GM19463 (cell line): ENCODE data around the gene ANXA11.
"Not testable (repeated sequence)": the region's sequence is repeated elsewhere in the genome, so short reads cannot be mapped to it uniquely, and the experiment has no call there.

Source experiments
- ATAC-seq: cut with Tn5 transposase; IDR thresholded peaks from one replicate; pipeline ENCODE4 v1.9.1; 2021; ENCODE audit warnings: mild to moderate bottlenecking, moderate library complexity; ENCODE audit not compliant: unreplicated experiment

Gene ANXA11

DNA sequence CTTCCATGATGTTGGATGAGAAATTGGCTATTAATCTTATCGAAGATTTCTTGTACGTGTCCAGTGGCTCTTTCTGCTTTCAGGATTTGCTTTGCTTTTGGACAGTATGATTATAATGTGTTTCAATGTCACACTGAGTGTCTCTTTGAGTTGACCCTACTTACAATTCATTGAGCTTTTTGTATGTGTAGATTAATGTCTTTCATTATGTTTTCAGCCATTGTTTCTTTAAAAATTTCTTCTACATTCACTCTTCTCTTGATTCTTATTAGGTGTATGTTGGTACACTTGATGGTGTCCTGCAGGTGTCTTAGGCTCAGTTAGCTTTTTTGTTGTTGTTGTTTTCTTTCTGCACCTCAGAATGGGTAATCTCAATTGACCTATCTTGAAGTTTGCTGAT is 56.2 kb downstream of the ANXA11 start:
- ATAC-seq: no peak

DNA sequence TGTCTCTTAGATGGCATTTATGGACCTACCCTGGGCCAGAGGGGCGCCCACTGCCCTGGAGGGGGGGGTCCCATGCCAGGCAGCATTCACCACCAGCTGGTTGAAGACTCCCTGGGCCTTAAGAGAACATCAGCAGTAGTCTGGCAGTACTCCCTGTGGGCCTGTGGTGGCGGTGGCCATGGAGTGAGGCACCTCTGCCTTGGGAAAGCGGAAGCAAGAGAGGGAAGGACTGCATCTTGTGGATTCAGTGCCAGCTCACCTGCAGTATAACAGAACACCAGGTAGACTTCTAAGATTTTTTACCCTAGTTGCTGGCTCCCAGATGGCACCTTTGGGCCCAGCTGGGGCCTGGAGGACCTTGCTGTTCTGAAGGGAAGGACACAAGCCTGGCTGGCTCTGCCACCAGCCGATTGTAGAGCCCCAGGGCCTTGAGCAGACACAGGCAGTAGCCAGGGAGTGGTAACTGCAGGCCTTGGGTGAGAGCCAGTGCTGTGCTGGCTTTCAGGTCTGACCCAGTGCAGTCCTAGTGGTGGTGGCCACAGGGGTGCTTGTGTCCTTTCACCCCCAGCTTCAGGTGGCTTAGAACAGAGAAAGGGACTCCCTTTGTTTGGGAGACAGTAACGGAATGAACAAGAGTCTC is 57.1 kb downstream of the ANXA11 start:
- no peak for ATAC-seq

DNA sequence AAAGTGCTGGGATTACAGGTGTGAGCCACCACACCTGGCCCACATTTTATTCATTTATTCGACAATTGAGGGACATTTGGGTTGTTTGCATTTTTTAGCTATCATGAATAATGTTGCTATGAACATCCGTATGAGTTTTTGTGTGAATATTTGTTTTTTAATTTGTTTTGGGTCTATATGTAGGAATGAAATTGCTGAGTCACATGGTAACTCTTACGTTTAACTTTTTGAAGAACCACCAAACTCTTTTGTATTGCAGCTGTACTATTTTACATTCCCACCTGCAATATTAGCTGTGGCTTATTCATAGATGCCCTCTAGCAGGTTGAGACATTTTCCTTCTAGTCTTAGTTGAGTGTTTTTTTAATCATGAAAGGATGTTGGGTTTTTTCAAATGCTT is 58.4 kb downstream of the ANXA11 start:
- no peak for ATAC-seq

DNA sequence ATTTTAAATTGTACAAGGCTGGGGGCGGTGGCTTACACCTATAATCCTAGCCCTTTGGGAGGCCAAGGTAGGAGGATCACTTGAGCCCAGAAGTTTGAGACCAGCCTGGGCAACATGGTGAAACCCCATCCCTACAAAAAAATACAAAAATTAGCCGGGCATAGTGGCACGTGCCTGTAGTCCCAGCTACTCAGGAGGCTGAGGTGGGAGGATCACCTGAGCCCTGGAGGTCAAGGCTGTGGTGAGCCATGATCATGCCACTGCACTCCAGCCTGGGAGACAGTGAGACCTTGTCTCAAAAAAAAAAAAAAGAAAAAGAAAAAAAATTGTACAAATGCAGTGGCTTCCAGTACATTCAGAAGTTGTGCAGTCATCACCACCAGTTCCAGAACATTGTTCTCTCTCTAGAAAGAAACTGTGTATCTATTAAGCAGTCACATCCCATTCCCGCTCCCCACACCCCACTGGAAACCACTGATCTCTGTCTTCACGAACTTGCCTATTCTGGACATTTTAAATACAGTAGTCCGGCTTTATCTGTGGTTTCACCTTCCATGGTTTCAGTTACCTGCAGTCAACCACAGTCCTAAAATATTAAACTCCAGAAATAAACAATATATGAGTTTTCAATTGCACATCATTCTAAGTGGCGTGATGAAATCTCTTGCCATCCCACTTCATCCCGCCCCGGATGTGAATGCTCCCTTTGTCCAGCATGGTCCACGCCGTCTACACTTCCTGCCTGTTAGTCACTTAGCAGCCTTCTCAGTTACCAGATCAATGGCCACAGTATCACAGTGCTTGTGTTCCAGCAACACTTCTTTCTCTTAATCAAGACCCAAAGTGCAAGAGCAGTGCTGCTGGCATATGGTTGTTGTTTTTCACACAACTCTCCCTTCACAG is 59.7 kb downstream of the ANXA11 start:
- ATAC-seq: not testable (repeated sequence)

DNA sequence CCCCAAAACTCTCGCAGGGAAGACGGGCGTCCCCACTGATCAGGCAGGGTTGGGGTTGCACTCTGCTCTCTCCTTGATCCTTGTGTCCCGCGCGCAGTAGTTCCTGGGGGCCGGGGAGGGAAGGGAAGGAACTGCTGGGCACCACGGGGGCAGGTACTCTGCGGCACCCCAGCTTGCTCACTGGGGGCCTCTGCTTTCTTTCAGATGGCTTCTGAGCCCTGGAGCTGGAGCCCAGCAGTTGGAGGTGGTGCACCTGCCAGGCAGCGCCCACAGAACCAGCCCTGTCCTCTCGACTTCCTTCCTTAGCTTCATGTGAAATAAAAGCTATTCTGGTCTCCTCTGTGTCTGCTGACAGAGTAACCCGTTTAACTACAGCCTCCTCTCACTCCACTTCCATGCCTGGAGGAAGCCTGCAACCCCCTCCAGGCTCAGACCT is 60.6 kb downstream of the ANXA11 start:
- peak; percentile 35 for ATAC-seq

DNA sequence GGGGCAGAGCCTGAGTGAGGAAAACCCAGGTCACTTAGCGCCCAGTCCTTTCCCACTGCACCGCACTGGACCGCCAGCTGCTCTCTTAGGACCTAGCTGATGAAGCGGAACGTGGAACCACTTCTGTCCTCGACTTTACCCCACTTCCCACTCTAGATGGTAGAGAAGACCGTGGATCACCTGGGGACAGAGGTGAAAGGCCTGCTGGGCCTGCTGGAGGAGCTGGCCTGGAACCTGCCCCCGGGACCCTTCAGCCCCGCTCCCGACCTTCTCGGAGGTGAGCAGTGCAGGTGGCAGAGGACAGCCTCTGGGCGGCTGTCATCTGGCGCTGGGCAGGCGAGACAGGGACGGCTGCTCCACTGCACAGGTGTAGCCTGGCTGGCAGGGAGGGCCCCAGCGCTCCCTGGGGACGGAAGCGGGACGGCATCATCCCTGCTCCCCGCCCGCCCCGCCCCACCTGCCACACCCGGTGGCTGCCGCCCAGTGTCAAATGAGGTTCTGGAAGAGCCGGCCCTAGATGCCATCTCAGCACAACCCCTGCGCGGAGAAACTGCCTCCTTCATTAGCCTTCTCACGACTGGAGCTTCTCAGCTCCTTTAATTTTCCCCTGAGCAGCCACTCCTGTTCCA is 61.2 kb downstream of the ANXA11 start:
- peak; percentile 82 for ATAC-seq

DNA sequence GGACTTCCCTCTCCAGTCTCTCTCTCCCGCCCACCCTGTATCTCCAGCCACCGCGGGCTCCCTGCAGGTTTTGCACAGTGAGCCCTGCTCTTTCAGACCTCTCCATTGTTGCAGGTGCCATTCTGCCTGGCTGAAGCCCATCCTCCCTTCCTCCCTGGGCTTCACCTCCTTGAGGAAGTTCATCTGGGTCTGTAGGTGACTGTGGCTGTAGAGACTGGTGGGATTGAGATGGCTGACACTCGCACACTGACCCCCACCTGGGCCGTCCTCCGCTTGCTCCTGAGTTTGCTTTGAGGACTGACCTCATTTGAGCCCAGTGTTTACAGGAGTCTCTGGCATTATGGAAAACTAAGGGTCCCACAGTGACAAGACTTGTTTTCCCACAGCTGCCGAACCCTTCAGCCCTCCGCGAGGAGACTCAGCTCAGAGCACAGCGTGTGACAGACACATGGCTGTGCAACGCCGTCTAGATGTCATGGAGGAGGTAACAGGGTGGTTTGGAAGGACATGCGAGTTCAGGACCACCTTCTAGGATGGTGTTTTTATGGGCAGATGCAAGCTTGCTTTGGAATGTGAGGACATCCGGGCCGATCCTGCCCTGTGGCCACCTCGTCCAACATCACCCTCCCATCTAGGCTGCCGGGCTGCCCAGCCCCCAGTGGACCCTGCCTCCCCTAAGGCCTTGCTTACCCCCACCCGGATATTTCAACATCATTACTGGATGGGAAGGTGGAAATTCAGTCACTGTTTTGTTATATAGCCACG is 63.5 kb downstream of the ANXA11 start:
- no peak for ATAC-seq

DNA sequence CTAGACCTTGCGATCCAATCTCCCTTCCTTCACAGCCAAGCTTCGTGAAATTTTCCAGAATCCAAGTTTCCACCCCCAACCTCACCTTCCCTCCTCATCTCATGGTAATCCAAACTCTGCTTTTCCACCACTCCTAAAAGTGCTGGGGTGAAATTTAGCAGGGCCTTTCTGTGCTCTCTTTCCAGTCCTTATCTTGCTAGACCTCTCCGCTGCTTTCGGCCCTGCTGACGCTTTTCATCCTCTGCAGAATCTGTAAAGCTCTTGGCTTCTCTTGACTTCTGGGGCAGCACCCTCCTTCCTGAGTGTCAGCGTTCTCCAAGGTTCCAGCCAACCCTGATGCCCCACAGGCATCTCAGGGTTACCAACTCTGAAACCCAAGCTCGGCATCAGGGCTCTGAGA is 65.1 kb downstream of the ANXA11 start:
- ATAC-seq: no peak

DNA sequence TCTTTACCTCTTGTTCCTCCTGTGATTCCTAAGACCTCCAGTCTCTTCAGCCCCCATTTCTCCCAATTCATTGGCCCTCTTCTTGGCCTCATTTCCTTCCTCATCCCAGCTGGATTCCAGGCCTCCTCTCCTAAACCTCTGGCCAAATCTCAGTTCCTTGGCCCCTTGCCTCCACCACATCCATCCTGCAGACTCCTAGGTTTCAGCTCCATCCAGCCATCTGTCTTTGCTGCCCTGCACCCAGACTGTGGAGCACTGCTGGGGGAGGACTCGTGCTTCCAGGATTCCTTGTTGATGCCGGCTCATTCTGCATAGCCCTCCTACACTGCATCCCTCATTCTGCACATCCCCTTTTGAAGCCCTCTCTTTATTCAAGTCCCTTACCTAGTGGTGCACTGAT is 66.1 kb downstream of the ANXA11 start:
- ATAC-seq: no peak

DNA sequence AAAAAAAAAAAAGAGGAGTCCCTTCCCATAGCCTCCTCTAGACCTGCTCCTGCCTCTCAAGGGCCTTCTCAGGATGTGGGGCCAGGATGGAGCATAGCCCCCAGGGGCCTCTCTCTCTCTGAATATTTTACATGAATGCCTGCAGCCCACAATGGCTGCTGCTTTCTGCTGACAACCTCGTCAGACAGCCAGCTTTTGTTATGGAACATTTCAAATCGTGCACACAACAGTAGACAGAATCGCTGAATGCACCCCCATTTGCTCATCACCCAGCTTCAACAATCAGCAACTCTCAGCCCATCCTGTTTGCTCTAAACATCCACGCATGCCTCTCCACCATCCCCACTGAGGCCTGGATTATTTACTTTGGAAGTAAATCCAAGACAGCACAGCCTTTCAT is 67.4 kb downstream of the ANXA11 start:
- ATAC-seq: no peak

DNA sequence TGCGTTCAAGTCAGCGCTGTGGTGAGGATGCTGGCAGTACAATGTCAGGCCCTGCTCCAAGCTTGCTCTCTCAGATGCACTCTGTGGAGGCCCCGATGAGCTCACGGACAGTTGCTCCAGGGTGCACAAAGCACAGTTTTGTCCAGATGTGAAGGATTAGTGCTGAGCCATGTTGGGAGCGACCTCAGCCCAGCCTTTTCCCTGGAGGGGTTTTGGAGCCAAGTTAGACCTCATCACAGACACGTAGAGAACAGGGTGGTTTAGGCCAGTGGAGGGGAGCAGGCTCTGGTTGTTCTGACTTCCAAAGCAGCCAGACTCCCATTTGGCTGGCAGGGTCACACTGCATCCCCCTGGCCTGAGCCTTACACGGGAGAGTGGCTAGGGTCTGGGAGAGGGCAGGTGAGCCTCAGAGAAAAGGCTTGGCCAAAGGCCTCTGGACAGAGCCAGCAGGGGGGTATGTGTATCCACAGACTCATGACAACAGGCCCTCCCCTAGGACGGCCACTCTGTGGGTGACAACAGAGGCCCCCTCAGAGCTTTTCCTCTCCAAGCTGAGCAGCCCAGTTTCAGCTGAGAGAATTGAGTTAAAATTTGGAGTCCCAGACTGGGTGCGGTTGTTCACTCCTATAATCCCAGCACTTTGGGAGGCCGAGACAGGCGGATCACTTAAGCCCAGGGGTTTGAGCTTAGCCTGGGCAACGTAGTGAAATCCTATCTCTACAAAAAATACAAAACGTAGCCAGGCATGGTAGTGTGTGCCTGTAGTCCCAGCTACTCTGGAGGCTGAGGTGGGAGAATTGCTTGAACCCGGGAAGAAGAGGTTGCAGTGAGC is 68.1 kb downstream of the ANXA11 start:
- ATAC-seq: no peak

DNA sequence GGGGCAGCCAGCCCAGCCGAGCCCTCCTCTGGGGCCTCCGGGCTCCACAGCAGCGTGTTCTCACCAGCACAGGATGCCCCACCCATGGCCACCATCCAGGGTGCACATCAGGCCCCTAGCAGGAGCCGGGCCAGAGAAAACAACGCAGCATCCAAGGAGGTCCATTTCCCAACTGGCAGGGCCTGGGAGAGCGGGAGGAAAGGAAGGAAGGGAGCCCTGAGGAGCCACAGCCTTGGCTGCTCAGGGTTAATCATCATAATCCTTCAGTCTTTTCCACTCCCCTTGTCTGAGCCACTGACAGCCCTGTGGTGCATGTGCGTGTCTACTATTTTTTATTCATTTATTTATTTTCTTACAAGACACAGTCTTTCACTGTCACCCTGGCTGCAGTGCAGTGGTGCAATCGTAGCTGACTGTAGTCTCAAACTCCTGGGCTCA is 69.2 kb downstream of the ANXA11 start:
- ATAC-seq: no peak

DNA sequence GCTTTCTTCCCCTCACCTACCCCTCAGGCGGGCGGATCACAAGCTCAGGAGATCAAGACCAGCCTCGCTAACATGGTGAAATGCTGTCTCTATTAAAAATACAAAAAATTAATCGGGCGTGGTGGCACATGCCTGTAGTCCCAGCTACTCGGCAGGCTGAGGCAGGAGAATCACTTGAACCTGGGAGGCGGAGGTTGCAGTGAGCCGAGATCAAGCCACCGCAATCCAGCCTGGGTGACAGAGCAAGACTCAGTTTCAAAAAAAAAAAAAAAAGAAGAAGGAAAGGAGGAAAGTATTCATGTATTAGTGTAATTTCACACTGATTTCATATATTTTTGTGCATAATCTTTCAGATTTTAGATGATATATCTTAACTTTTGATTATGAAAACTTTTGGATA is 71.7 kb downstream of the ANXA11 start:
- not testable (repeated sequence) for ATAC-seq

DNA sequence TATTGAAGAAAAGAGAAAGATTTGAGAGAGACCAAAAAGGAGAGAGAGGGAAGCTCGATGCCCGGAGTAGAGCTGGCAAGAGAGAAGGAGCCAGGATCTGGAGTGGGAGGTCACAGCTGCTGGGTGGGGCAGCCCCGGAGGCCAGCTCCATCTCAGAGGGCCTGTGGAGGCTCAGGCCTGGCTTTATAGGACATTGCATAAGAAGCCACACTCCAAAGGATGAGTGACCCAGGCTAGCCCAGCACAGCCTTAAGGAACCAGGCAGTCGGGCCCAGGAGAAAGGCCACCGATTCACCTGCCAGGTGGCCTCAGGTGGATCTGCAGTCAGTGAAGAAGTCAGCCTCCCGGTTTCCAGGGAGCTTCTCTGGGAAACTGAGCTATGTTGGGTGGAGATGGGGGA is 72.1 kb downstream of the ANXA11 start:
- ATAC-seq: no peak

DNA sequence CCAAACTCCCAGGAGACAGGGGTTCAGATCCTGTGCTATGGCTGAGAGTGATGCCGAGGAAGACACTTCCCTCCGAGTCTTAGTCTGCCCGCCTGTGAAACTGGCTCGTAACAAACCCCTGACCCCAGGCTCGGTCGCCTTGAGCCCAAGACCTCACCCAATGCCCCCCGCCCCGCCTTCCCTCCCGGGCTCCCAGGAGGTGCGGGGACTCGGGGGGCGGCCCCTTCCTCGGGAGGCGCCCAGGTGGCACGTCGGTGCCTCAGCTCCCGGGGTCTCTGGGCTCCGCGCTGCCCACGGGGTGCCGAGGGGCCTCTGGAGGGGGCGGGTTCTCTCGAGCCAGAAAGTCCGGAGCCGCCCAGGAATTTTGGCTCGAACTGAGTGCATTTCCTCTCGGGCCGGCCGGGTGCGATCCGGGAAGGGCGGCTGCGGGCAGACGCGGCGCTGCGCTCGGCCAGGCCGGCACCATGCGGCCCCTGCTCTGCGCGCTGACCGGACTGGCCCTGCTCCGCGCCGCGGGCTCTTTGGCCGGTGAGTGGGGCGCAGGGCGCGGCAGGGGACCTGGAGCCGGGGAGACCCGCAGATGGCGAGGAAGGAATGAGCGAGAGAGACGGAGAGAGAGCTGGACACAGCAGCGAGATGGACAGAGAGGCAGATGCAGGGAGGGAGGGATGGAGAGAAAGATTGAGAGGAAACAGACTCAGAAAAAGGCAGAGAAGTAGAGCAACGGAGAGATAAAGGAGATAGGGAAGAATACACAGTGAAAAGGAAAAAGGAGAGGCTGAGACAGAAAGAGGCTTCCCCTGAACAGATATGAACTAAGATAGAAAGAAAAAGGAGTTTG is 72.8 kb downstream of the ANXA11 start, which contains the start of gene PLAC9:
TSS of gene PLAC9 (plus strand) at position 432 of the 841 bp plus-strand sequence. CDS start at position 465, 33 bp downstream.
- ATAC-seq: no peak

DNA sequence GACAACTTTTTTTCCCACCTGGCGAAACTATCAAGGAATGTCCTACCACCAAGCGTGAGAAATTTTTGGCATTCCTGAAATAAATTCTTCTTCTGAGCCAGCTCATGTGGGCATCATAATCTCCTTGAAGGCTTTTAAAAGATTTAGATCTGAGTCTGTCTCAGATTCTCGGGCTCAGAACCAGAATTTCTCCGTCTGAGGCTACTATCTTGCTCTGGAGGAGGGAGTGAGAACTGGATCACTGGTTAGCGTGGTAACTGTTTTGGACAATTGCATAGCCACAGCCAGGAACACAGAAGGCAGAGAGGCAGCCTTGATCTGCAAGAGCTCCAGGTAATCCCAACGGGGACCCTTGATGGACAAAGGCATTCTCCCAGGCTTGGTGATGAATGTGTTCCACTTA is 73.8 kb downstream of the ANXA11 start:
- no peak for ATAC-seq

DNA sequence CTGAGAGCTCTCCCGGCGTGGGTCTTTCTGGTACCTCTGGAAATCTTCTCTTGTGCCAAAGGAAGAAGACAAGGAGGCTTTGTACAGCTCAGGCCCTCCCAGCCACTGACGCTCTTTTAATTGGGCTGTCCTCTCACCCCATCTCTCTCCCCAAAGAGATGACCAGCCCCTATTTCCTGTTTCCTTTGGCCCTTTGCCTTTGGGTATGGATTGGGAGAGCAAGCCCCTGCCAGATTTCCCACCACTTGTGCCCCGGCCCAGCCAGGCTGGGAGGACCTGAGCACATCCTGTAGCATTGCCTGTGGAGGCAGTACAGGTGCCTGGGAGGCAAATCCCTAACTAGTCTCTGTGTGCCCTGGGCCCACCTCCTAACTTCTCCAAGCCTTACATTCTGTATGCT is 78.5 kb downstream of the ANXA11 start:
- no peak for ATAC-seq

DNA sequence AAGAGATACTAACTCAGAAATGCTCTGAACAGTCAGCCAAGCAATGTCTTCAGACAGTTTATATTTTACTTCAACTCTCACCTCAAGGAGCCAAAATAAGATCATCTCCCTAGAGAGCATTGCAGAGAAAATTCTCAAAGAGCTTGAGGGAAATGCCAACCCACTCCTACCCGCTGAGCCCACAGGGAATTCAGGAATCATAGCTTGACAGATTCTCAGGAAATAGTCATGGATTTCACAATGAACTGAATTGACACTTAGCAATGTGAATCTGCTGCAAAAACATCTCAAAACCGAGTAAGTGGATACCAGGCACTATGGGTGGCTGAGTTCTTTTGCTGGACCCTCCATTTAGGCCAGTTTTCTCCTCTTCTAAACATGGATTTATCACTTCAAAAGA is 82.6 kb downstream of the ANXA11 start:
- ATAC-seq: no peak

DNA sequence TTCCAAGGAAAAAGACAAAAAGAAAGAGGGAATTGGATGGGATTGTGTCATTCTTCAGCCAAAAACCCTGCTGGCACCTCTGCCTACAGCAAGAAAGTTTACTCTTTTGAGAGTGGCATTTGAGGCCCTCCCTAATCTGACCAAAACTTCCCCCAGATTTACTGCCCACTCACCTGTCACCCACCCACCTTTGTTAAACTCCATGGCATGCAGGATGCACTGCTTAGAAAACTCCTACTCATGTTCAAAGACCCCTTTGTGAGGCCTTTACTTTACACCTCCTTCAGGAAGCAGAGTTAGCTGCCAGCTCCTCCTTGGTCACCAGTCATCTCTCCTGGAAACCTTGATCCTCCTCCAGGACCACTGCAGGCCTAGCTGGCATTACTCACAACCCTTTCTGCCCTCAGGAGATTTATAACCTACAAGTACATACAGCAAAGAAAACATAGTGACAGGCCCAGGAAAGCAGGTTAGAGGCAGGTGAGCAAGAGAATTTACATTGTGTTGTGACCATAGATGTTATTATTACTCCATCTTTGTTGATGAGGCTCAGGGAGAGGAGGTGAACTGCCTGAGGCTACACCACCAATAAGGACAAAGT is 83.1 kb downstream of the ANXA11 start:
- ATAC-seq: no peak
